Calu3 (cell line): ENCODE results near the gene LAT. TPM values are rescaled to one million over a fixed set of nuclear protein-coding genes. Genes with fewer than 3 reads are reported as not detected.
"Not testable (repeated sequence)": the region's sequence is repeated elsewhere in the genome, so short reads cannot be mapped to it uniquely, and the experiment has no call there.

Experiments used
- BruUV-seq: library from RNA; stranded (reverse); fragments of 400-500 nt; replicated peaks from 2 replicates; lab custom pipeline; 2021; lab: Mats Ljungman, UMichigan
- CTCF ChIA-PET: fragments of 300-600 bp; sonication (Branson Sonifier 250); formaldehyde crosslinking; loops from one replicate; lab custom pipeline; 2022; ENCODE audit warnings: antibody characterized with exemption; lab: Charles Lee
- DNase-seq: peaks from one replicate; pipeline ENCODE4 v3.0.0; 2022
- H3K27ac Mint-ChIP-seq: one replicate; pipeline ENCODE4 v1.8.0; 2022; ENCODE audit warnings: mixed read lengths; ENCODE audit not compliant: unreplicated experiment
- H3K27me3 Mint-ChIP-seq: one replicate; pipeline ENCODE4 v1.8.0; 2022; ENCODE audit warnings: mixed read lengths; ENCODE audit not compliant: unreplicated experiment
- H3K36me3 Mint-ChIP-seq: one replicate; pipeline ENCODE4 v1.8.0; 2022; ENCODE audit warnings: mild to moderate bottlenecking, moderate library complexity, mixed read lengths; ENCODE audit not compliant: insufficient read depth, unreplicated experiment
- H3K4me1 Mint-ChIP-seq: one replicate; pipeline ENCODE4 v1.8.0; 2022; ENCODE audit warnings: mild to moderate bottlenecking, low read depth, mixed read lengths; ENCODE audit not compliant: unreplicated experiment
- H3K4me3 Mint-ChIP-seq: one replicate; pipeline ENCODE4 v1.8.0; 2022; ENCODE audit warnings: mild to moderate bottlenecking, low read depth, moderate library complexity, mixed read lengths; ENCODE audit not compliant: unreplicated experiment
- H3K9me3 Mint-ChIP-seq: one replicate; pipeline ENCODE4 v1.8.0; 2022; ENCODE audit warnings: low read depth, mixed read lengths; ENCODE audit not compliant: unreplicated experiment
- CTCF ChIP-seq: fragments of 200-600 bp; IDR thresholded peaks from one replicate; pipeline ENCODE4 v1.8.0; 2022; ENCODE audit warnings: antibody characterized with exemption; ENCODE audit not compliant: unreplicated experiment
- intact Hi-C: fragments of 100-400 bp; cut with micrococcal nuclease; formaldehyde crosslinking; loops from one replicate; pipeline ENCODE4 v1.10.0; 2022; ENCODE audit not compliant: unreplicated experiment
- total RNA-seq: library from RNA; stranded (reverse); gene quantifications from 2 replicates; pipeline ENCODE4 v1.2.3, GENCODE V29; 2022

Gene LAT
- total RNA-seq, 1 experiment from 2014 or later: 11.3 TPM

DNA sequence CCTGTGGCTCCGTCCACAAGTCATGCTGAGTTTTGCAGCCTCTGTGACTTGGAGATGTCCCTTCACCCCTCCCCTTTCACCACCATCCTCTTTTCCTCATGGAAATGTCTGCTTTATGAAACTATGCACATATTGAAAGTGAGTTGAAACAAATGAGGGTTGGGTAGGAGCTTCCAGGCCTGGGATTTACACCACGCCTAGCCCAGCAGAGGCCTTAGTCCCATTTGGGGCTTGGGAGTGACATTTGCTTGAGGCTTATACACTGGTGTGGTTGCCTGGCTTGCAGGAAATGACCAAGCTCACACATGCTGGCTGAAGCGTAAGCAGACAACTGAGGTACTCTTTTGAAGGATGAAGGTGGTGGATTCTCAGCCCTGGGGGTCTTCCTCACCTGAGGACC, 20.8 kb upstream of the LAT start:
- DNase-seq: no peak
- CTCF ChIA-PET: no interaction called here
- no peak for TF ChIP-seq CTCF
- no TSS peak for BruUV-seq
- Mint-ChIP-seq H3K9me3 (no peaks in the 10 kb centered on the region), H3K27me3 (no peaks in the 10 kb centered on the region), H3K4me3 (no peak overlapping the region), H3K27ac (no peak overlapping the region), H3K4me1 (no peaks in the 10 kb centered on the region), H3K36me3 (peaks cover 29% of the 10 kb centered on the region)
- intact Hi-C loops: no loop called here

DNA sequence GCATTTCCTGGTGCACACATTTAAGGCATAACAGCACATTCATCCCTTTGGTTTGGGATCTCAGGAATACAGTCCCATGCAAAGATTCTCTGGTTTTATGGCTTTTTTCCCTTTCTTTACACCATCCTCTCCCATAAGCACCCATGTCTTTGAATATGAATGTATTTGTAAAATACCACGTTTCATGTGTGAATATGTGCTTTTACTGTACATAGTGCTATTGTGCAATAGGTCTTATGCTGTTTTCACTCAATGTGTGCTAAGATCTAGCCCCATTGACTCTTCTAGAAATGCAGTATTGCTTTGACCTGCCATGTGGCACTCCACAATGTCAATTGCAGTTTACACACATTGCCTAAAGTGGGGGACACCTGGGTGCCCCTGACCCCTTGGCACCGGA, 20.4 kb upstream of the LAT start:
- no peak for TF ChIP-seq CTCF
- intact Hi-C loops: no loop called here
- Mint-ChIP-seq H3K9me3 (no peaks in the 10 kb centered on the region), H3K36me3 (peaks cover 29% of the 10 kb centered on the region), H3K27me3 (no peaks in the 10 kb centered on the region), H3K27ac (no peak overlapping the region), H3K4me1 (no peaks in the 10 kb centered on the region), H3K4me3 (no peak overlapping the region)
- CTCF ChIA-PET: no interaction called here
- BruUV-seq: no TSS peak
- no peak for DNase-seq

GRCh38 chr16:28967156-28967555, 17.7 kb upstream of the LAT start:
- Mint-ChIP-seq H3K27me3 (no peaks in the 10 kb centered on the region), H3K4me3 (no peak overlapping the region), H3K4me1 (no peaks in the 10 kb centered on the region), H3K9me3 (no peaks in the 10 kb centered on the region), H3K36me3 (peaks cover 17% of the 10 kb centered on the region), H3K27ac (no peak overlapping the region)
- intact Hi-C loops: no loop called here
- CTCF ChIA-PET: no interaction called here
- no peak for TF ChIP-seq CTCF
- BruUV-seq: no TSS peak
- no peak for DNase-seq

GRCh38 chr16:28969696-28970095, 15.2 kb upstream of the LAT start:
- peaks cover 32% of the 10 kb centered on the region for H3K36me3 Mint-ChIP-seq
- intact Hi-C loops, H3K27ac Mint-ChIP-seq, DNase-seq, H3K9me3 Mint-ChIP-seq, BruUV-seq, H3K27me3 Mint-ChIP-seq, H3K4me3 Mint-ChIP-seq, H3K4me1 Mint-ChIP-seq: not testable (repeated sequence)
- CTCF ChIA-PET: interaction anchor here (0.7 kb wide), 1 partner anchor 719 kb away, joined by 3 read pairs; no protein-coding TSS in a partner anchor

- peaks cover 31% of the 10 kb centered on the region for H3K36me3 Mint-ChIP-seq
- H3K27ac Mint-ChIP-seq: peak overlapping the region; percentile 99
- intact Hi-C loops: no loop called here
- H3K9me3 Mint-ChIP-seq: no peaks in the 10 kb centered on the region
- CTCF ChIA-PET: interaction anchor here (0.6 to 0.9 kb wide), 3 partner anchors 9 to 846 kb away, joined by 3 to 8 read pairs (median 3); no protein-coding TSS in a partner anchor
- peaks cover 24% of the 10 kb centered on the region for H3K4me1 Mint-ChIP-seq
- no peaks in the 10 kb centered on the region for H3K27me3 Mint-ChIP-seq
- TSS peak; percentile 99 for BruUV-seq
- DNase-seq: peak; percentile 70
- H3K4me3 Mint-ChIP-seq: peak overlapping the region; percentile 99
- TF ChIP-seq CTCF: peak; percentile 55
Observed at GRCh38 chr16:28974007-28974436, 10.8 kb upstream of the LAT start.
